Testis (tissue), 3 donors: Measurements from ENCODE around the gene GRIP2. TPM values are rescaled to one million over a fixed set of nuclear protein-coding genes. Genes with fewer than 3 reads are reported as not detected.

ENCODE experiments used
- DNase-seq: peaks from one replicate; pipeline ENCODE4 v3.0.0-alpha.2; 2019
- H3K27ac ChIP-seq, 2 donors: fragments of 200-600 bp; sonication (generic); one replicate each; pipeline ENCODE4 v1.5.1; 2019
- H3K27me3 ChIP-seq: fragments of 200-600 bp; sonication (generic); one replicate; pipeline ENCODE4 v1.5.1; 2019
- H3K36me3 ChIP-seq: fragments of 200-600 bp; sonication (generic); one replicate; pipeline ENCODE4 v1.5.1; 2017; ENCODE audit warnings: low read depth; ENCODE audit errors: missing control alignments
- H3K4me1 ChIP-seq: fragments of 200-600 bp; sonication (generic); one replicate; pipeline ENCODE4 v1.5.1; 2019
- H3K4me3 ChIP-seq, 2 donors: fragments of 200-600 bp; sonication (generic); one replicate each; pipeline ENCODE4 v1.5.1; 2017 to 2019
- H3K9me3 ChIP-seq: fragments of 200-600 bp; sonication (generic); one replicate; pipeline ENCODE4 v1.5.1; 2017
- CTCF ChIP-seq, 3 experiments: fragments of 450-650 bp in 2 of 3; fragments of 200-600 bp in 1 of 3; sonication (generic) in 1 of 3; IDR thresholded peaks; one replicate each; pipeline ENCODE4 v1.5.1; 2016 to 2019; ENCODE audit warnings: antibody characterized with exemption in 3 of 3, mild to moderate bottlenecking in 2 of 3, moderate library complexity in 1 of 3
- POLR2A ChIP-seq: fragments of 450-650 bp; IDR thresholded peaks from one replicate; pipeline ENCODE4 v1.6.1; 2017; ENCODE audit warnings: antibody characterized with exemption, mild to moderate bottlenecking, moderate library complexity
- WGBS, 2 donors: methylation state at CpG; one replicate each; pipeline ENCODE4 v1.1.5; 2018; 5-methylcytosine and 5-hydroxymethylcytosine counted together
- intact Hi-C: fragments of 100-400 bp; cut with DNase I; formaldehyde crosslinking; loops from one replicate; pipeline ENCODE4 v1.15.1; 2023; ENCODE audit warnings: low total_unique reads
- polyA plus RNA-seq: library from polyadenylated mRNA; stranded (reverse); fragments of 350-450 nt; fragmentation: Illumina TruSeq; extraction: RNeasy Lipid Tissue Mini Kit (QIAGEN cat#74804); gene quantifications from one replicate; pipeline ENCODE4 v1.2.3, GENCODE V29; 2014; ENCODE audit warnings: low read depth, low replicate concordance; ENCODE audit not compliant: insufficient read depth
- total RNA-seq, 2 donors: library from RNA; depleted of rRNA; stranded (reverse); fragments of >200 nt; gene quantifications; one replicate each; pipeline ENCODE4 v1.2.3, GENCODE V29; 2016

Gene GRIP2
- total and polyA plus RNA-seq, 3 donors from 2014 or later = 2.4 to 3.2 (median 2.7) TPM

- WGBS, 2 donors = 93 to 98% methylated on average over 5 of the region's 5 CpGs
- no peak for DNase-seq
- no peak overlapping the region for H3K27ac ChIP-seq
- peaks cover 3% of the 10 kb centered on the region for H3K4me1 ChIP-seq
- H3K27me3 ChIP-seq = no peaks in the 10 kb centered on the region
- TF ChIP-seq CTCF (IDR thresholded peaks at IDR 0.05) = no peak
- TF ChIP-seq POLR2A = no peak
- no peaks in the 10 kb centered on the region for H3K36me3 ChIP-seq
- intact Hi-C loops = no loop called here
- H3K9me3 ChIP-seq = no peaks in the 10 kb centered on the region
- no peak overlapping the region for H3K4me3 ChIP-seq
Observed at GRCh38 chr3:14494973-14495300, 45.2 kb downstream of the GRIP2 start.

GRCh38 chr3:14494279-14494972 lies 45.7 kb downstream of the GRIP2 start:
- no peak for DNase-seq
- WGBS, 2 donors = 80 to 81% methylated on average over 14 to 17 of the region's 17 CpGs
- peak overlapping the region in 1 of 2 donors; percentile 36 for H3K27ac ChIP-seq
- no peak overlapping the region for H3K4me3 ChIP-seq
- TF ChIP-seq CTCF (IDR thresholded peaks at IDR 0.05) = no peak
- TF ChIP-seq POLR2A = no peak
- no peaks in the 10 kb centered on the region for H3K27me3 ChIP-seq
- intact Hi-C loops = no loop called here
- no peaks in the 10 kb centered on the region for H3K36me3 ChIP-seq
- H3K9me3 ChIP-seq = no peaks in the 10 kb centered on the region
- H3K4me1 ChIP-seq = peaks cover 3% of the 10 kb centered on the region

- H3K9me3 ChIP-seq = no peaks in the 10 kb centered on the region
- peak; percentile 47 for DNase-seq
- H3K36me3 ChIP-seq = no peaks in the 10 kb centered on the region
- H3K27me3 ChIP-seq = no peaks in the 10 kb centered on the region
- H3K4me1 ChIP-seq = peaks cover 6% of the 10 kb centered on the region
- no peak for TF ChIP-seq POLR2A
- no peak for TF ChIP-seq CTCF (IDR thresholded peaks at IDR 0.05)
- no peak overlapping the region for H3K4me3 ChIP-seq
- WGBS, 2 donors = 74 to 90% methylated on average over 9 to 31 of the region's 31 CpGs
- intact Hi-C loops = no loop called here
- H3K27ac ChIP-seq = peak overlapping the region; percentile 36 to 50
Observed at GRCh38 chr3:14492948-14493881, 46.9 kb downstream of the GRIP2 start.

- TF ChIP-seq CTCF (IDR thresholded peaks at IDR 0.05) (no peak), POLR2A (no peak)
- 81 to 88% methylated on average over 14 to 17 of the region's 17 CpGs for WGBS, 2 donors
- DNase-seq = no peak
- H3K4me1 ChIP-seq = peaks cover 8% of the 10 kb centered on the region
- H3K4me3 ChIP-seq = no peak overlapping the region
- no peak overlapping the region for H3K27ac ChIP-seq
- intact Hi-C loops = no loop called here
- no peaks in the 10 kb centered on the region for H3K27me3 ChIP-seq
- no peaks in the 10 kb centered on the region for H3K36me3 ChIP-seq
- H3K9me3 ChIP-seq = no peaks in the 10 kb centered on the region
Observed at GRCh38 chr3:14491396-14492190, 48.5 kb downstream of the GRIP2 start.
